Ishikawa (cell line): ENCODE data around the gene SPTBN5.

Experiments used
- EGR1 ChIP-seq: IDR thresholded peaks from 2 replicates; pipeline ENCODE4 v1.6.1; 2012
- REST ChIP-seq: IDR thresholded peaks from 2 replicates; pipeline ENCODE4 v1.6.1; 2012; ENCODE audit warnings: low read depth, mild to moderate bottlenecking
- TAF1 ChIP-seq: IDR thresholded peaks from 2 replicates; pipeline ENCODE4 v1.6.1; 2012; ENCODE audit warnings: low read depth, mild to moderate bottlenecking

DNA sequence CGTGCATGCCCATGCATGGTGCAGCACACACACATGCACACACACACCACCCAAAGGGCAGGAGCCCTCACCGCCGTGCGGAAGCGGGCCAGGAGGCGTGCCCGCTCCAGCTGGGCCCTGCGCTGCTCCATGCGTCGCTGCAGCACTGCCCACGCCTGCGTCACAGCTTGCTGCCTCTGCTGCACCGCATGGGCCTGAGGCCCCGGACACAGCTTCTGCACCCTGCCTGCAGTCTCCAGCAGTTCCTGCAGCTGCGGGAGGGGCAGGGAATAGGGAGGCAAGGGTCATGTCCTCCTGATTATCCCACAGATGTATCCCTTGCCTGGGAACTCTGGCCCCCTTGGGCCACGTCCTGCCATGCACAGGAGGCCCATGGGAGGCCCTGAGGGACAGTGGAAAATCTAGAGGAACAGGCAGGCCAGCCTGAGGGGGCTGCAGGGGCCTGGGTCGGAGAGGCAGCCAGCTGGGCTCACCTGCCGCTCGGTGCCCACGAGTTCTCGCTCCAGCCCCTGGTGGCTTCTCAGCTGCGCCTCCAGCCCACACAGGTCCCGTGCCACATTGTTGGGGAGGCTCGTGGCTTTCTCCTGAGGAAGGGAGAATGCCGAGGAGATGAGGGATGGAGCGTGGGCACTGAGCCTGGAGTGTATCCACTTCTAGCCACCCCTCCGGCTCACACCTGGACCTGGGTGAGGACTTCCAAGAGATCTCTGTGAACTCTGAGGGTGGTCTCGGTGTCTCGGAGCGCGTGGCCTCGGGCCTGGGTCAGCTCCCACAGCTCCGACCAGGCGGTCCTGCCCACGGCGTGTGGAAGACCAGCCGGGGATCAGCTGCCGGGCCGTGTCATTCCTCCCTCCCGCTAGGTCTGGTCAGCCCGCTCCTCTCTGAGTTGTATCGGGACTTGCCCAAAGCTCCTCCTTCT, 23.8 kb downstream of the SPTBN5 start:
- TF ChIP-seq REST: no peak
- no peak for TF ChIP-seq TAF1
- no peak for TF ChIP-seq EGR1
